IPS-18a (cell line): ENCODE results near the gene FIG4.
"Not testable (repeated sequence)": the region's sequence is repeated elsewhere in the genome, so short reads cannot be mapped to it uniquely, and the experiment has no call there.

ENCODE experiments used
- H3K27ac ChIP-seq: one replicate; pipeline ENCODE4 v1.5.1; 2013; ENCODE audit warnings: low read length
- H3K27me3 ChIP-seq: one replicate; pipeline ENCODE4 v1.6.1; 2013; ENCODE audit warnings: mild to moderate bottlenecking, low read length; ENCODE audit not compliant: control insufficient read depth, insufficient read depth
- H3K36me3 ChIP-seq: one replicate; pipeline ENCODE4 v1.6.1; 2013; ENCODE audit warnings: low read depth, low read length; ENCODE audit not compliant: control insufficient read depth
- H3K4me1 ChIP-seq: one replicate; pipeline ENCODE4 v1.6.1; 2013; ENCODE audit warnings: low read depth, low read length; ENCODE audit not compliant: control insufficient read depth
- H3K4me3 ChIP-seq: one replicate; pipeline ENCODE4 v1.5.1; 2013; ENCODE audit warnings: low read length
- H3K9ac ChIP-seq: one replicate; pipeline ENCODE4 v1.6.1; 2013; ENCODE audit warnings: mild to moderate bottlenecking, low read length, moderate library complexity
- H3K9me3 ChIP-seq: one replicate; pipeline ENCODE4 v1.6.1; 2013; ENCODE audit warnings: low read depth, low read length; ENCODE audit not compliant: control insufficient read depth

The FIG4 gene

DNA sequence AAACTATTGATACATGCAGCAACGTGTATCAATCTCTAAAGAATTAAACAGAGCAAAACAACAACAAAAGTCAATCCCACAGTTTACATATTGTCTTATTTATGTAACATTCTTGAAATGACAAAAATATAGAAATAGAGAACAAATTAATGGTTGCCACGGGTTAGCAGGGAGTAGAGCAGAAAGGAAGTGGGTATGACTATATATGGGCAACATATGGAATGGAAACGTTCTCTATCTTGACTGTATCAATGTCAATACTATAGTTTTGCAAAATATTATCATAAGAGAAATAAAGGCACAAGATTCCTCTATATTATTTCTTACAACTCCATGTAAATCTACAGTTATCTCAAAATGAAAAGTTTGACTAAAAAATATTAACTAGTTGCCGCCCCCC, 12.9 kb upstream of the FIG4 start:
- H3K4me1 ChIP-seq: peaks cover 10% of the 10 kb centered on the region
- H3K9me3 ChIP-seq: no peaks in the 10 kb centered on the region
- H3K9ac ChIP-seq: no peak overlapping the region
- H3K27me3 ChIP-seq: no peaks in the 10 kb centered on the region
- H3K36me3 ChIP-seq: no peaks in the 10 kb centered on the region
- H3K27ac ChIP-seq: no peak overlapping the region
- H3K4me3 ChIP-seq: peak overlapping the region; percentile 46

GRCh38 chr6:109678661-109679505, 12.2 kb upstream of the FIG4 start:
- H3K9me3 ChIP-seq, H3K27me3 ChIP-seq, H3K4me1 ChIP-seq, H3K36me3 ChIP-seq: not testable (repeated sequence)
- Histone ChIP-seq H3K27ac (peak overlapping the region; percentile 39), H3K4me3 (peak overlapping the region; percentile 46), H3K9ac (peak overlapping the region; percentile 28)

GRCh38 chr6:109686566-109687265, 4.4 kb upstream of the FIG4 start:
- H3K36me3 ChIP-seq: no peaks in the 10 kb centered on the region
- no peaks in the 10 kb centered on the region for H3K9me3 ChIP-seq
- H3K27me3 ChIP-seq: no peaks in the 10 kb centered on the region
- no peak overlapping the region for H3K4me3 ChIP-seq
- H3K27ac ChIP-seq: no peak overlapping the region
- H3K4me1 ChIP-seq: peaks cover 6% of the 10 kb centered on the region
- no peak overlapping the region for H3K9ac ChIP-seq

DNA sequence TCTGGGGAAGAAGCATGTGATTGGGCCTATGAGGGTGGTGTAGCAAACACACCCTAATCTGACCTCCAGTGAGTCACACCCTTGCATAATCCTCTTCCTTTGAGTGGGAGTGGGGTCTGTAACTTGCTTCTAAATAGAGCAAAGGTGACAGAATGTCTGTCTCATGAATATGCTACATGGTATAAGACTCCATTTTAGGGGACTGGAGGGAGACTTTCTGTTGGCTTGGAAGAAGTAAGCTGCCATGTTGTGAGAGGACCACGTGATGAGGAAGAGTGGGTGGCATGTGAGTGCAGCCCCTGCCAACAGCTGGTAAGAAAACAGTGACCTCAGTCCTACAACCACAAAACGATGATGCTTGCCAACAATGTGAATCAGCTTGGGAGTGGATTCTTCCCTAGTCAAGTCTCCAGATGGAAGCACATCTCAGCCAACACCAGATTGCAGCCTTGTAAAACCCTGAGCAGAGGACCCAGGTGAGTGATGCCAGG, 3.8 kb upstream of the FIG4 start:
- no peak overlapping the region for H3K4me3 ChIP-seq
- no peak overlapping the region for H3K9ac ChIP-seq
- no peaks in the 10 kb centered on the region for H3K36me3 ChIP-seq
- H3K9me3 ChIP-seq: no peaks in the 10 kb centered on the region
- H3K27me3 ChIP-seq: no peaks in the 10 kb centered on the region
- H3K4me1 ChIP-seq: peaks cover 6% of the 10 kb centered on the region
- H3K27ac ChIP-seq: no peak overlapping the region

DNA sequence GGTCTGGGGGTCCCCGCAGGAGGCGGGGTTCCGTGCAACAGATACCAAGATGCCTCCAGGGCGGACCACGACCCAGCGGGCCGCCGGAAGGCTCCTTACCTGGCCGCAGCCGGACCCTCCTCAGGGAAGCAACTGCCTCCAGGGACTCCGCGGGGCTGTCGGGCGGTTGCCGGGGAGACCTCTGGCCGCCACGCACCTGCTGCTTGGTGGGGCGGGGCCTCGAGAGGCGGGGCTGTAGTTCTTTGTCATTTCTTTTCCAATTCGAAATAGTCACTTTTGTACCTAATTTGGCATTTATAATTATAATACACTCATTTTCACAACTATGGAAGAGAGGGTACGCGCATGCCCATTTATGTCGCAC, 741 bp upstream of the FIG4 start:
- Histone ChIP-seq H3K4me3 (peak overlapping the region; percentile 98), H3K36me3 (no peaks in the 10 kb centered on the region), H3K9ac (peak overlapping the region; percentile 86), H3K27me3 (no peaks in the 10 kb centered on the region), H3K4me1 (peaks cover 6% of the 10 kb centered on the region), H3K9me3 (no peaks in the 10 kb centered on the region), H3K27ac (peak overlapping the region; percentile 89)

DNA sequence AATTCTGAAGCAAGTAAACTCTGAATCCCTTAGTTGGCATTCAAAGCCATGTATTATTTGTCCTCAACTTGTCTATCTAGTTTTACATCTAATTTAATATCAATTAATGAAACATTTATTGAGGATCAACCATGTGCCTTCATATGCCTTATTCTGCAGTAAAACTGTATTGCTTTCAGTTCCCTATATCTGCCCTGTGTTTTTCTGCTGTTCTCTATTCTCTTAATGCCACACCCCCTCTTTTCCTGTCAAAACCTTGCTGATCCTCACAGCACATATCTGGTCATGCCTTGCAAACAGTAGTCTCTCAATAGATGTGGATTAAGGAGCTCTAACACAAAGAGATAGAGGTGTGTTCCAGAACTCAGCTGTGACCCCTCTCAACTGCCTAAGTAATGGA, 2.0 kb downstream of the FIG4 start:
- Histone ChIP-seq H3K36me3 (no peaks in the 10 kb centered on the region), H3K4me3 (no peak overlapping the region), H3K27me3 (no peaks in the 10 kb centered on the region), H3K27ac (no peak overlapping the region), H3K9ac (no peak overlapping the region), H3K4me1 (peaks cover 6% of the 10 kb centered on the region), H3K9me3 (no peaks in the 10 kb centered on the region)

DNA sequence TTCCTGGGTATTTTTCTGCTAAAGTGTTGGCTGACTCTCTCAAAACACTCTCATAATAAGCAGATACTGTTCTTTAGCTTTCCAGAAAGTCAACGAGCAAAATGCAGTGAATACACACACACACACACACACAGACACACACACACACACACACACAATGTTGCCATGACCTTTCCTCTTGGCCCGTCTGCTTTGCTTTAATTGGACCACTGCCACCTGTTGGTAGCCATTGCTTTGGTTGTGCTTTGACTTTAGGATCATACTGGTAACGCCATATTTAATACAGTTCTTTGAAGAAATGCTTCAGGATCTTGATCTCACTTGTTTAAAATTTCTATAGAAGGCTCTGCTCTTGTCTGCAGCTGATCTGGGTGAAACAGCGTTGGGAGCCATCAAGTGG, 4.4 kb downstream of the FIG4 start:
- H3K9ac ChIP-seq: no peak overlapping the region
- no peaks in the 10 kb centered on the region for H3K36me3 ChIP-seq
- H3K4me1 ChIP-seq: no peaks in the 10 kb centered on the region
- no peaks in the 10 kb centered on the region for H3K27me3 ChIP-seq
- no peak overlapping the region for H3K27ac ChIP-seq
- no peaks in the 10 kb centered on the region for H3K9me3 ChIP-seq
- no peak overlapping the region for H3K4me3 ChIP-seq

DNA sequence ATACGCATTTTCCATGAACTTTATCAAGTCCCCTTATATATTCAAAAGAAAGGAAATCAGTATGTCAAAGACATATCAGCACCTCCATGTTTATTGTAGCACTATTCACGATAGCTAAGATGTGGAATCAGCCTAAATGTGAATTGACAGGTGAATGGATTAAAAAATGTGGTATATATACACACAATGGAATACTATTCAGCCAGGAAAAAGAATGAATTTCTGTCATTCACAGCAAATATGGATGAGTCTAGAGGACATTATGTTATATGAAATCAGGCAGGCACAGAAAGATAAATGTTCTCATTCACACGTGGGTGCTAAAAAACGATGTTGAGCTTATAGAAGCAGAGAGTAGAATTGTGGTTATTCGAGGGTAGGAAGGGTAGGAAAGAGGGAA, 5.3 kb downstream of the FIG4 start:
- Histone ChIP-seq H3K36me3 (no peaks in the 10 kb centered on the region), H3K9me3 (no peaks in the 10 kb centered on the region), H3K4me3 (no peak overlapping the region), H3K9ac (no peak overlapping the region), H3K4me1 (peaks cover 3% of the 10 kb centered on the region), H3K27me3 (no peaks in the 10 kb centered on the region), H3K27ac (no peak overlapping the region)

DNA sequence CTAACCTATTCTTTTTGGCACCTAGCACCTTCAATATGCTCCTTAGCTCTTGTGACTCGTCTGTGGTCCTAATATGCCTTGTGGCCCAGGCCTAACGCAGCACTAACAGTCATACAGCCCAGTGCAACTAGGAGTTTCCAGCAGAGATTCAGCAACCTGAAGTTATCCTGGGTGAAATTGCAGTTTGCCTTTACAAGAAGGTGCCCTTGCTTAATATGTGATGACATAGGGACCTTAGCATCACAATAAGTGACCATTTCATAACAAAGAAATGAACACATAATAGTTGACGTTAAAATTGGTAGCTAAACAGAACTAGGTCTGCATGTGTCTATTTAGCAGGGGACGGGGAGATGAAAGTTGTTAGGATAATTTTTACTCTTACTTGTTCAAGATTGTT, 10.1 kb downstream of the FIG4 start:
- Histone ChIP-seq H3K27me3 (no peaks in the 10 kb centered on the region), H3K9ac (no peak overlapping the region), H3K27ac (no peak overlapping the region), H3K4me1 (peaks cover 13% of the 10 kb centered on the region), H3K36me3 (no peaks in the 10 kb centered on the region), H3K9me3 (no peaks in the 10 kb centered on the region), H3K4me3 (no peak overlapping the region)

GRCh38 chr6:109701774-109702173, 10.7 kb downstream of the FIG4 start:
- H3K4me3 ChIP-seq: no peak overlapping the region
- H3K27me3 ChIP-seq: no peaks in the 10 kb centered on the region
- peaks cover 13% of the 10 kb centered on the region for H3K4me1 ChIP-seq
- no peak overlapping the region for H3K27ac ChIP-seq
- H3K9me3 ChIP-seq: no peaks in the 10 kb centered on the region
- H3K36me3 ChIP-seq: no peaks in the 10 kb centered on the region
- no peak overlapping the region for H3K9ac ChIP-seq

GRCh38 chr6:109702791-109703190, 11.7 kb downstream of the FIG4 start:
- Histone ChIP-seq H3K27ac (no peak overlapping the region), H3K4me3 (no peak overlapping the region), H3K9ac (no peak overlapping the region), H3K4me1 (peaks cover 13% of the 10 kb centered on the region), H3K9me3 (no peaks in the 10 kb centered on the region), H3K27me3 (no peaks in the 10 kb centered on the region), H3K36me3 (no peaks in the 10 kb centered on the region)

DNA sequence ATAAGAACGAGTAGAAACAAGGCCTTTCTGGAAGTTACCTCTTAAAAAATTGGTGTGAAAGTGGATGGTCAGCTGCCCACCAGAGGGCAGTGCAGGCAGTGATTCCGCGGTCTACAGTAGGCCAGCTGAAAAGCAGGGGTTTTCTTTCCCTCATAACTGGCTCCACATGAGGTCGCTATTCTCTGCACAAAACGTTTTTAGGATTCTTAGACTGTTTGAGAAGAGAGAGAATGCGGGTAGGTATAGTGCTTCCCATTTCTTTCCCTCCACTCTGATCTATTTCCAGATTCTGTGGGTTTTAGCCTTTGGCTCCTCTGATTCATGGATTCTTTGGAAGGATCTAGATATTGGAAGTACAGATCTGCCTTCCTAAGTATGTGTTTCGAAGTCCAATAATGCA, 14.2 kb downstream of the FIG4 start:
- Histone ChIP-seq H3K36me3 (no peaks in the 10 kb centered on the region), H3K4me3 (no peak overlapping the region), H3K27ac (no peak overlapping the region), H3K27me3 (no peaks in the 10 kb centered on the region), H3K4me1 (peaks cover 13% of the 10 kb centered on the region), H3K9me3 (no peaks in the 10 kb centered on the region), H3K9ac (no peak overlapping the region)
